HEK293T (cell line): ENCODE results near the gene RPL31.

Experiments used
- ELF4 ChIP-seq: fragments of 450-650 bp; IDR thresholded peaks from 2 replicates; pipeline ENCODE4 v1.6.1; 2017; ENCODE audit warnings: antibody characterized with exemption
- FOXK2 ChIP-seq: fragments of 450-650 bp; IDR thresholded peaks from 2 replicates; pipeline ENCODE4 v1.6.1; 2016; ENCODE audit warnings: mild to moderate bottlenecking
- SP1 ChIP-seq: fragments of 450-650 bp; IDR thresholded peaks from 2 replicates; pipeline ENCODE4 v1.6.1; 2017

GRCh38 chr2:100991404-100991773 lies 10.7 kb upstream of the RPL31 start:
- TF ChIP-seq SP1 (no peak), ELF4 (no peak), FOXK2 (no peak)
